Left ventricle myocardium inferior (tissue), 1 donor: Measurements from ENCODE around the gene SASH3. TPM values are rescaled to one million over a fixed set of nuclear protein-coding genes. Genes with fewer than 3 reads are reported as not detected.

Experiments
- DNase-seq: peaks from one replicate; pipeline ENCODE4 v3.0.0-alpha.2; 2020
- H3K27ac ChIP-seq: fragments of 200-600 bp; replicated peaks from 2 replicates; pipeline ENCODE4 v1.8.0; 2021
- H3K27me3 ChIP-seq: fragments of 200-600 bp; 2 replicates; pipeline ENCODE4 v1.8.0; 2021; ENCODE audit warnings: low read depth
- H3K36me3 ChIP-seq: fragments of 200-600 bp; 2 replicates; pipeline ENCODE4 v1.8.0; 2021
- H3K4me1 ChIP-seq: fragments of 200-600 bp; 2 replicates; pipeline ENCODE4 v1.8.0; 2021
- H3K4me3 ChIP-seq: fragments of 200-600 bp; 2 replicates; pipeline ENCODE4 v1.8.0; 2021; ENCODE audit warnings: mild to moderate bottlenecking, moderate library complexity
- H3K9me3 ChIP-seq: fragments of 200-600 bp; replicated peaks from 2 replicates; pipeline ENCODE4 v1.8.0; 2021
- intact Hi-C: fragments of 100-400 bp; cut with micrococcal nuclease; formaldehyde crosslinking; loops from one replicate; pipeline ENCODE4 v1.11.0; 2022
- total RNA-seq: library from RNA; stranded (reverse); fragmentation: NEBNext Ultra II Directional; extraction: Animal tissue kit (Norgen Biotek cat#: 25700); gene quantifications from one replicate; pipeline ENCODE4 v1.2.1, GENCODE V29; 2021
- TF ChIP-seq, protein P1 (sequence below): fragments of 200-600 bp; IDR thresholded peaks from 2 replicates; pipeline ENCODE4 v1.8.0; 2021; ENCODE audit warnings: antibody characterized with exemption, mild to moderate bottlenecking, borderline replicate concordance
- donor health status: DM: no; HTN: yes; CAD: no; lungs with severe emphysema.

Gene SASH3
- total RNA-seq, 1 donor from 2014 or later = 2.2 TPM

DNA sequence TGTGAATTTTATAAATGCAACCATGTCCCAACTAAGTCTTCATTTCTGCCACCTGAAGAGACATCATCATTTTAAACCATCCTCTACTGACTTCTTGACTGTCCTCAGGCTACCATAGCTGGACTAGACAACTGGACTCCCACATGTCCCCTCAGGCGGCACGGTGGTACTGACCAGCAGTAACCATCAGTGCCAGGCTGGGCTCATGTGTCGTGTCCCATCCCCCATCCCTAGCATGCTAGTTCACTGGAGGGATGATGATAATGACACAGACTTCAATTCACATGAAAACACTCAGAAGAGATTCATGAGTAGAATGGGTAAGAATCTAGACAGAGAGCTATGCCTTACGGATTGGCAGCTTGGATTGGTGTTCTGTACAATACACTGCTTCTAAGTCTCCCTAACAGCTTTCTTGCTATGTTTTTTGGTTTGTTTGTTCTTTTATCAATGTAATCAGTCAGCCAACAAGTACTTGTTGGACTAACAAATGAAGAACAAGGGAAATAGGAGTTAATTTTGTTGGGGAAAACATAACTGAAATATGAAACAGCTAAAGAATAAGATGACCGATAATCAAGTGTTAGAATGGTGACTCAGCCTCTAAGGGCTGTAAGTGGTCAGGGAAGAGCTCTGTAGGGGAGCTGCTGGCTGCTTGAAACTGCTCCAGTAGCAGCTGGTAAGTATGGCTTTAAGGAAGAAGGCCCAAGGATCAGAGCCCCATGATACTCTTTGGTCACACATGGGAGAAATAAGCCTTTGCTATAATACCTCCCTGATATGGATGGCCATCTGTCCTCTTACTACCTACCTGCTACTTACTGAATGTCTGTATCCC lies 53.6 kb downstream of the SASH3 start:
- Histone ChIP-seq H3K4me1 (no peaks in the 10 kb centered on the region), H3K4me3 (no peak overlapping the region), H3K27me3 (no peaks in the 10 kb centered on the region), H3K27ac (peak overlapping the region; percentile 16), H3K36me3 (peaks cover 4% of the 10 kb centered on the region), H3K9me3 (no peaks in the 10 kb centered on the region)
- intact Hi-C loops = no loop called here
- no peak for DNase-seq
- TF ChIP-seq, protein P1, sequence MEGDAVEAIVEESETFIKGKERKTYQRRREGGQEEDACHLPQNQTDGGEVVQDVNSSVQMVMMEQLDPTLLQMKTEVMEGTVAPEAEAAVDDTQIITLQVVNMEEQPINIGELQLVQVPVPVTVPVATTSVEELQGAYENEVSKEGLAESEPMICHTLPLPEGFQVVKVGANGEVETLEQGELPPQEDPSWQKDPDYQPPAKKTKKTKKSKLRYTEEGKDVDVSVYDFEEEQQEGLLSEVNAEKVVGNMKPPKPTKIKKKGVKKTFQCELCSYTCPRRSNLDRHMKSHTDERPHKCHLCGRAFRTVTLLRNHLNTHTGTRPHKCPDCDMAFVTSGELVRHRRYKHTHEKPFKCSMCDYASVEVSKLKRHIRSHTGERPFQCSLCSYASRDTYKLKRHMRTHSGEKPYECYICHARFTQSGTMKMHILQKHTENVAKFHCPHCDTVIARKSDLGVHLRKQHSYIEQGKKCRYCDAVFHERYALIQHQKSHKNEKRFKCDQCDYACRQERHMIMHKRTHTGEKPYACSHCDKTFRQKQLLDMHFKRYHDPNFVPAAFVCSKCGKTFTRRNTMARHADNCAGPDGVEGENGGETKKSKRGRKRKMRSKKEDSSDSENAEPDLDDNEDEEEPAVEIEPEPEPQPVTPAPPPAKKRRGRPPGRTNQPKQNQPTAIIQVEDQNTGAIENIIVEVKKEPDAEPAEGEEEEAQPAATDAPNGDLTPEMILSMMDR = no peak

DNA sequence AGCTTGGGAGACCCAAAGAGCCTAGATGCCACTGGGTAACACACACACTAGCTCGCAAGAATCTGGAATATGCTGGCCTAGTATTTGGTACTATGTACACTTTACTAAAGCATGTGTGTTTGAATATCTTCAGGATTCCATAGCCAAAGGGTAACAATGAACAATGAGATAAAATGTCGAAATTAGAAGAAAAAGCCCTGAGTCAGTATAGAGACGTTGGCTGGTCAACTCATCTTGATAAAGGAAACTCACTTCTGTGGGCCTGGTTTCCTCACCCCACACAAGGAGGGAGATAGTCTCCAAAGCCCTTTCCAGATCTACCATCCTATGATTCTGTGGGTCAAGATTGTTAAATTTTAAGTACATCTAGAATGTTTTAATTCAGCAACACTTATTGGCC lies 57.1 kb downstream of the SASH3 start:
- H3K27ac ChIP-seq = no peak overlapping the region
- DNase-seq = no peak

DNA sequence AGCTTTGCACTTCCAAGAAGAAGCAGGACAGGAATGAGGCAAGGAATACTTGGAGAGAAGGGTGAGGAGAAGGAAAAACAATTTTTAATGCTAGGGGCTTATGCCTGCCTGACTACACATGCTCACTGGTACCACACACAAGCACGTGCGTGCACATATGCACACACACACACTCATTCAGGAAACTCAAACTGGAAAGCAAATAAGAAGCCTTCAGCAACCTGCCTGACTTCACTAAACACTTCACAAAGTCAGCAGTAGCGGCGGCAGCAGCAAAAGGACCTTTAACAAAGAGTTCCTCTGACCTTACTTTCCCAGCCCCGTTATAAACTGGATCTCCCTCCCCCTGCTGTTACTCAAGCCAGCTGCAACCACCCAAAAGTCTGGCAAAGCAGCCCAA lies 60.6 kb downstream of the SASH3 start:
- H3K27ac ChIP-seq = no peak overlapping the region
- TF ChIP-seq, protein P1 = no peak
- peak overlapping the region; percentile 25 for H3K4me3 ChIP-seq
- no peaks in the 10 kb centered on the region for H3K9me3 ChIP-seq
- intact Hi-C loops = no loop called here
- H3K4me1 ChIP-seq = peaks cover 18% of the 10 kb centered on the region
- no peaks in the 10 kb centered on the region for H3K36me3 ChIP-seq
- H3K27me3 ChIP-seq = no peaks in the 10 kb centered on the region
- DNase-seq = no peak

More for the DNA sequence above, 57.1 kb downstream of the SASH3 start:
- TF ChIP-seq, protein P1 = no peak
- H3K36me3 ChIP-seq = no peaks in the 10 kb centered on the region
- peaks cover 8% of the 10 kb centered on the region for H3K4me1 ChIP-seq
- no peaks in the 10 kb centered on the region for H3K27me3 ChIP-seq
- no peak overlapping the region for H3K4me3 ChIP-seq
- H3K9me3 ChIP-seq = no peaks in the 10 kb centered on the region
- intact Hi-C loops = no loop called here

DNA sequence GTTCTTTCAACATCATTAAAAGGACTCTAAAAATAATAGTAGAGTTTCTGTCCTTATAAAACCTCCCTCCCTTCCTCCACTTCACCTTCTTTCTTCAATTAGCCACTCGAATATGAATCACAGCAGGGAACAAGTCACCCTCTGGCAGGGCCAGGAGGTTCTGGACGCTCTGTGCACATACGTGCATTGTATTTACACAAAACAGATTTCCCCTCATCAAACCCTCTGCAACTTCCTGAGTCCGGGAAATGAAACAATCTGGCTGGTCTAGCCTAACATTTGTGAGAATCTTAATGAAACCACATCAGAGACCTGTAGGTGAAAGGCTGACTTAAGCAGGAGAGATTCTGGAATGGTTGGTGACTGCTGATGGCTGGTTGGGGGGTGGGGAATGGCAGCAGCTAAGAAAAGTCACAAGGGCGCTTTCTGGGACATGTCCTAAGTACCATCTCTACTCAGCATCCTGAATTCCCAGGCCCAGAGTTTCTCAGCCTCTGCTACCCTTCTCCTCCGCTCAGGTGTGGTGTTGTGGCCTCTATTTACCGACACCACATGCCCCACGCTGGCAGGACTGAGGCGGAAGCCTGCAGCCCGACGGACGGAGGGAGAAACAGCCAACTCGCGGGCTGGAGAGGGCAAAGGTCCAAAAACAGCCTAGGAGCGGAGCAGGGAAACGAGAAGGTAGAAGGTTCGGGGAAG lies 62.9 kb downstream of the SASH3 start:
- H3K4me1 ChIP-seq = peaks cover 18% of the 10 kb centered on the region
- H3K9me3 ChIP-seq = no peaks in the 10 kb centered on the region
- H3K27me3 ChIP-seq = no peaks in the 10 kb centered on the region
- peak; percentile 18 for DNase-seq
- TF ChIP-seq, protein P1 = no peak
- peak overlapping the region; percentile 78 for H3K27ac ChIP-seq
- intact Hi-C loops = no loop called here
- no peaks in the 10 kb centered on the region for H3K36me3 ChIP-seq
- H3K4me3 ChIP-seq = peak overlapping the region; percentile 79

DNA sequence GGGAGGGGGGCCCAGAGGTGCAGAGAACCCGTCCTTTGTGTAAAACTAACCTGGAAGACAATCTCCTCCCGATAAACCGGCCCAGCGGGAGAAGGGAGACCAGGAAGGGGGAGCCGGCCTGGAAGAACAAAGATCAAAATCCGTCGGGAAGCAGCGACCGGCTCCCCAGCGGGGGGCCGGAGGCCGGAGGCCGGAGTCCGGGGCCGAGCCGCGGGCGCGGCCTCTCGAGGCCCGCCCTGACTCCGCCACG lies 63.4 kb downstream of the SASH3 start:
- peak overlapping the region; percentile 78 for H3K27ac ChIP-seq
- peaks cover 18% of the 10 kb centered on the region for H3K4me1 ChIP-seq
- no peak for DNase-seq
- intact Hi-C loops = no loop called here
- no peaks in the 10 kb centered on the region for H3K9me3 ChIP-seq
- TF ChIP-seq, protein P1 = no peak
- no peaks in the 10 kb centered on the region for H3K27me3 ChIP-seq
- peak overlapping the region; percentile 79 for H3K4me3 ChIP-seq
- H3K36me3 ChIP-seq = no peaks in the 10 kb centered on the region
